Fibroblast of peridontal ligament (primary cell): Measurements from ENCODE around the gene SENP2.
"Not testable (repeated sequence)": the region's sequence is repeated elsewhere in the genome, so short reads cannot be mapped to it uniquely, and the experiment has no call there.

Experiments
- DNase-seq: peaks from one replicate; pipeline ENCODE4 v3.0.0-alpha.2; 2010; ENCODE audit errors: extremely low read depth

Gene SENP2

GRCh38 chr3:185585859-185586685, at the start of gene SENP2:
TSS of gene SENP2 (plus strand) at chr3:185586295. CDS start at chr3:185586414, 119 bp downstream.
- DNase-seq: peak; percentile 99

- DNase-seq: peak; percentile 16
These were observed 48.6 kb upstream of the SENP2 start for GRCh38 chr3:185537369-185537970.

- no peak for DNase-seq
These were observed 46.2 kb upstream of the SENP2 start for GRCh38 chr3:185539934-185540333.

- no peak for DNase-seq
These were observed 45.4 kb upstream of the SENP2 start for GRCh38 chr3:185540695-185541094.

- peak; percentile 98 for DNase-seq
These were observed 37.0 kb upstream of the SENP2 start for GRCh38 chr3:185549122-185549521.

- peak; percentile 36 for DNase-seq
These were observed 36.4 kb upstream of the SENP2 start for GRCh38 chr3:185549651-185550111.

GRCh38 chr3:185552358-185552877, 33.7 kb upstream of the SENP2 start, which contains the start of gene LIPH:
TSS of gene LIPH (minus strand) at chr3:185552588. CDS start at chr3:185552471, 117 bp downstream.
- DNase-seq: no peak

- no peak for DNase-seq
These were observed 31.0 kb upstream of the SENP2 start for GRCh38 chr3:185555101-185555501.

- DNase-seq: no peak
These were observed 30.2 kb upstream of the SENP2 start for GRCh38 chr3:185555860-185556347.

GRCh38 chr3:185556640-185557039, 29.5 kb upstream of the SENP2 start:
- not testable (repeated sequence) for DNase-seq

GRCh38 chr3:185558395-185558794, 27.7 kb upstream of the SENP2 start:
- DNase-seq: no peak

GRCh38 chr3:185559706-185560090, 26.4 kb upstream of the SENP2 start:
- DNase-seq: no peak

- no peak for DNase-seq
These were observed 25.4 kb upstream of the SENP2 start for GRCh38 chr3:185560676-185561075.

- no peak for DNase-seq
These were observed 24.6 kb upstream of the SENP2 start for GRCh38 chr3:185561374-185561943.

GRCh38 chr3:185561958-185562357, 24.1 kb upstream of the SENP2 start:
- DNase-seq: no peak

GRCh38 chr3:185572183-185572582, 13.9 kb upstream of the SENP2 start:
- no peak for DNase-seq

- DNase-seq: peak; percentile 52
These were observed 10.8 kb upstream of the SENP2 start for GRCh38 chr3:185575108-185575869.

- no peak for DNase-seq
These were observed 3.9 kb upstream of the SENP2 start for GRCh38 chr3:185582236-185582635.

- DNase-seq: no peak
These were observed 3.2 kb upstream of the SENP2 start for GRCh38 chr3:185582871-185583270.

GRCh38 chr3:185583925-185584324, 2.2 kb upstream of the SENP2 start:
- DNase-seq: no peak

GRCh38 chr3:185584686-185585085, 1.4 kb upstream of the SENP2 start:
- no peak for DNase-seq

- DNase-seq: no peak
These were observed 607 bp upstream of the SENP2 start for GRCh38 chr3:185585518-185585858.
